Spleen (tissue), 7 donors: ENCODE measurements around the gene MYH14.

ENCODE experiments used
- POLR2A ChIP-seq, 3 donors: fragments of 450-650 bp; IDR thresholded peaks; one replicate each; pipeline ENCODE4 v1.5.1; 2017; ENCODE audit warnings: antibody characterized with exemption in 3 of 3, mild to moderate bottlenecking in 1 of 3
- TF ChIP-seq, protein P1 (sequence below), 11 experiments: fragments of 200-600 bp in 7 of 11; fragments of 450-650 bp in 4 of 11; sonication (generic) in 4 of 11; IDR thresholded peaks in 8 of 11; conservative IDR thresholded peaks in 3 of 11; 1 replicate in 7 of 11; 2 replicates in 4 of 11; pipeline versions ENCODE4 v1.4.0 to v1.8.0; 2016 to 2021; ENCODE audit warnings: antibody characterized with exemption in 11 of 11, inconsistent platforms in 4 of 11, mild to moderate bottlenecking in 1 of 11
- donor health status: DM: no; HTN: no; CAD: no; lungs with moderate emphysema.
- donor health status: DM: no; HTN: no; CAD: no.
- donor health status: DM: no; HTN: no; CAD: no.

DNA sequence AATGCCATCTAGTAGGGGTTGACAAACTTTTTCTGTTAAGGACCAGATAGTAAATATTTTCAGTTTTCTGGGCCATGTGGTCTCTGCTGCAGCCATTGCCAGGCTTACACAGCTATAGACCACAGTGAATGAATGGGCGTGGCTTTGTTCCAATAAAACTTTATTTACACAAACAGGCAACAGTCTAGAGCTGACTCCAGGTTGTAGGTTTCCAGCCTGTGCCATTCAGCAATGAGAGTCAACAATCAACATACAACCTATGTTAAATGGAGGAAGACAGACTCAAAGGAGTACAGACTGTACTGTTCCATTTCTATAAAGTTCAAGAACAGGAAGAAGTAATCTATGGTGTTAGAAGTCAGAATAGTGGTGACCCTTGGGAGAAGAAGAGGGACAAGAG, 25.1 kb upstream of the MYH14 start:
- TF ChIP-seq, protein P1, sequence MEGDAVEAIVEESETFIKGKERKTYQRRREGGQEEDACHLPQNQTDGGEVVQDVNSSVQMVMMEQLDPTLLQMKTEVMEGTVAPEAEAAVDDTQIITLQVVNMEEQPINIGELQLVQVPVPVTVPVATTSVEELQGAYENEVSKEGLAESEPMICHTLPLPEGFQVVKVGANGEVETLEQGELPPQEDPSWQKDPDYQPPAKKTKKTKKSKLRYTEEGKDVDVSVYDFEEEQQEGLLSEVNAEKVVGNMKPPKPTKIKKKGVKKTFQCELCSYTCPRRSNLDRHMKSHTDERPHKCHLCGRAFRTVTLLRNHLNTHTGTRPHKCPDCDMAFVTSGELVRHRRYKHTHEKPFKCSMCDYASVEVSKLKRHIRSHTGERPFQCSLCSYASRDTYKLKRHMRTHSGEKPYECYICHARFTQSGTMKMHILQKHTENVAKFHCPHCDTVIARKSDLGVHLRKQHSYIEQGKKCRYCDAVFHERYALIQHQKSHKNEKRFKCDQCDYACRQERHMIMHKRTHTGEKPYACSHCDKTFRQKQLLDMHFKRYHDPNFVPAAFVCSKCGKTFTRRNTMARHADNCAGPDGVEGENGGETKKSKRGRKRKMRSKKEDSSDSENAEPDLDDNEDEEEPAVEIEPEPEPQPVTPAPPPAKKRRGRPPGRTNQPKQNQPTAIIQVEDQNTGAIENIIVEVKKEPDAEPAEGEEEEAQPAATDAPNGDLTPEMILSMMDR (IDR thresholded peaks at IDR 0.05 in 8 of 11, conservative IDR thresholded peaks at IDR 0.05 in 3 of 11): no peak
- no peak for TF ChIP-seq POLR2A (IDR thresholded peaks at IDR 0.05)
